ENCODE data around the gene PIK3CD.

PIK3CD gene

DNA sequence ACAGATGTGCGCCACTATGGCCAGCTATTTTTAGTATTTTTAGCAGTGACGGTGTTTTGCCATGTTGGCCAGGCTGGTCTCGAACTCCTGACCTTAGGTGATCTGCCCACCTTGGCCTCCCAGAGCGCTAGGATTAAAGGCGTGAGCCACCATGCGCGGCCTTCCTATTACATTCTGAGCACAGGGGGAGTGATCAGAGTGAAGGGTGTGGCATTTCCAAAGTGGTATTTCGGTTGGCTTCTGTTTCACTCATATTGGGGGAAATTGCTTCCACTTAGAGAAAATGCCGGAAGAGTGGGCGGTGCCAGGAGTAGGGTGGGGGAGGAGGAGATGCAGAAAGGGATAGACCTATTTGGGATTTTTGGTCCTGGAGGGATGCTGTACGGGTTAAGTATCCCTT, 4.3 kb downstream of the PIK3CD start:
- no peak for DNase-seq (ENCODE audit: low read depth)
- TF ChIP-seq, protein P1, sequence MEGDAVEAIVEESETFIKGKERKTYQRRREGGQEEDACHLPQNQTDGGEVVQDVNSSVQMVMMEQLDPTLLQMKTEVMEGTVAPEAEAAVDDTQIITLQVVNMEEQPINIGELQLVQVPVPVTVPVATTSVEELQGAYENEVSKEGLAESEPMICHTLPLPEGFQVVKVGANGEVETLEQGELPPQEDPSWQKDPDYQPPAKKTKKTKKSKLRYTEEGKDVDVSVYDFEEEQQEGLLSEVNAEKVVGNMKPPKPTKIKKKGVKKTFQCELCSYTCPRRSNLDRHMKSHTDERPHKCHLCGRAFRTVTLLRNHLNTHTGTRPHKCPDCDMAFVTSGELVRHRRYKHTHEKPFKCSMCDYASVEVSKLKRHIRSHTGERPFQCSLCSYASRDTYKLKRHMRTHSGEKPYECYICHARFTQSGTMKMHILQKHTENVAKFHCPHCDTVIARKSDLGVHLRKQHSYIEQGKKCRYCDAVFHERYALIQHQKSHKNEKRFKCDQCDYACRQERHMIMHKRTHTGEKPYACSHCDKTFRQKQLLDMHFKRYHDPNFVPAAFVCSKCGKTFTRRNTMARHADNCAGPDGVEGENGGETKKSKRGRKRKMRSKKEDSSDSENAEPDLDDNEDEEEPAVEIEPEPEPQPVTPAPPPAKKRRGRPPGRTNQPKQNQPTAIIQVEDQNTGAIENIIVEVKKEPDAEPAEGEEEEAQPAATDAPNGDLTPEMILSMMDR (IDR thresholded peaks at IDR 0.05; ENCODE audit: low read depth, low read length, missing control alignments), result no peak
- H3K4me3 ChIP-seq (ENCODE audit: low read depth, low read length), result no peak overlapping the region; the same call in 1 of the 2 replicates

DNA sequence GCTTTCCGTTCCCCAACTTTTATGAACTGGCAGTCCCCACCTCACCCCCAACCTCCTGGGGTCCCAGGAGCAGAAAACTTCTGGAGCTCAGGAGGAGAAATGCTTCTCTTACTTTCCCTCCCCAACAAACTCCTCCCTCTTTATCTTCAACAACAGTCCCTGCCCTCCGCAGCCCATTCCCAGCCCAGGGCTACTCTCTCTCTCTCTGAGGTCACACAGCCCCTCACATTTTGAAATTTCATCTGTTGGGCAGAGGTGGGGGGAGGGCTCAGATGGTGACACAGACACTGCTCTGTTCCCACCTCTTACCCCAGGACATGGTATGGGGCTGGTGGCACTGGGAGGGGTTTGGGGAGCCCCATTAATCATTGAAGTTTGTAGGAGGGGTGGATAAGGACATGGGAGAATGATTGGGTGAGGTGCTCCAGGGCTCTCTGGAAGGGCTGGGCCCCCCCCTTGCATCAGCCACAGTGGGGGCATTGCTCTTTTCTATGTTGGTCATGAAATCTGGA, 6.0 kb downstream of the PIK3CD start:
- no peak for DNase-seq (ENCODE audit: low read depth)
- no peak overlapping the region; the same call in 1 of the 2 replicates for H3K4me3 ChIP-seq (ENCODE audit: low read depth, low read length)
- TF ChIP-seq, protein P1 (IDR thresholded peaks at IDR 0.05; ENCODE audit: low read depth, low read length, missing control alignments), result no peak

DNA sequence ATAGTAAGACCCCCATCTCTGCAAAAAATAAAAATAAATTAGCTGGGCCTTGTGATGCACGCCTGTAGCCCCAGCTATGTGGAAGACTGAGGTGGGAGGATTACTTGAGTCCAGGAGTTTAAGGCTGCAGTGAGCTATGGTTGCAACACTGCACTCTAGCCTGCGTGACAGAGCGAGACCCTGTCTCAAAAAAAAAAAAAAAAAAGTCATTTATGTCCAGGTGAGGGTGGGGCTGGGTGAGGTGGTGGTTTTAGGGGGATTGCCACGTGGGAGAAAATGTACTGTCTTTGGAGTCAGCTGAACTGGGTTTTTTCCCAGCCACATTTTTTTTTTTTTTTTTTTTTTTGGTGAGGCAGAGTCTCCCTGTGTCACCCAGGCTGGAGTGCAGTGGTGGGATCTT, 6.7 kb downstream of the PIK3CD start:
- TF ChIP-seq, protein P1 (IDR thresholded peaks at IDR 0.05; ENCODE audit: low read depth, low read length, missing control alignments), result no peak
- no peak overlapping the region for H3K4me3 ChIP-seq (ENCODE audit: low read depth, low read length)
- peak; percentile 44 for DNase-seq (ENCODE audit: low read depth)

DNA sequence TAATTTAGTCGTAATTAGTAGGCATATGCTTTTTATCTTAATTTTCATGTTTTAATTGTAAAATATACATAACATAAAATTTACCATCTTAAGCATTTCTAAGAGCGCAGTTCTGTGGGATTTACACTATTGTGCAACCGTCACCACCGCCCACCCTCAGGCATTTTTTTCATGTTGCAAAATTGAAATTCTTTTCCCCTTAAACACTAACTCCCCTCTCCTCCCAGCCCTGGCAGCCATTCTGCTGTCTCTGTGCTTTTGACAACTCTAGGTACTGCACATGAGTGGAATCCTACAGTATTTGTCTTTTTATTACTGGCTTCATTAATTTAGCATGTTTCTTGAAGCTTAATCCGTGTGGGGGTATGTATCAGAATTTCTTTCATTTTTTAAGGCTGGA, 7.8 kb downstream of the PIK3CD start:
- no peak for DNase-seq (ENCODE audit: low read depth)
- no peak overlapping the region for H3K4me3 ChIP-seq (ENCODE audit: low read depth, low read length)
- TF ChIP-seq, protein P1 (IDR thresholded peaks at IDR 0.05; ENCODE audit: low read depth, low read length, missing control alignments), result no peak

DNA sequence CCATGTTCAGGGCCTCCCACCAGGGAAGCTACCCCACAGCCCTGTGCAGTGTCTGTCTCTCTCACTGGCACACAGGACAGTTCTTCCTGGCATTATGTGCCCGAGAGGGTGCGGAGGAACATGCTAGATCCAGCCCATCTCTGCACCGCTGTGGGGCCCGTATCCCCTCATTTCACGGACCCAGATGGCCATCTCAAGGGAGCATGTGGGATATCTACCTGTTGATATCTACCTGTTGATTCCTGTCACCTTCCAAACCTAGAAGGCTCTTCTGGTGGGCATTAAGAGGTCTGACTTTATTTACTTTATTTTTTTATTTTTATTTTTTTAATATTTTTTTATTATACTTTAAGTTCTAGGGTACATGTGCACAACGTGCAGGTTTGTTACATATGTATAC, 11.7 kb downstream of the PIK3CD start:
- no peak overlapping the region for H3K4me3 ChIP-seq (ENCODE audit: low read depth, low read length)
- TF ChIP-seq, protein P1 (IDR thresholded peaks at IDR 0.05; ENCODE audit: low read depth, low read length, missing control alignments), result no peak
- no peak for DNase-seq (ENCODE audit: low read depth)

DNA sequence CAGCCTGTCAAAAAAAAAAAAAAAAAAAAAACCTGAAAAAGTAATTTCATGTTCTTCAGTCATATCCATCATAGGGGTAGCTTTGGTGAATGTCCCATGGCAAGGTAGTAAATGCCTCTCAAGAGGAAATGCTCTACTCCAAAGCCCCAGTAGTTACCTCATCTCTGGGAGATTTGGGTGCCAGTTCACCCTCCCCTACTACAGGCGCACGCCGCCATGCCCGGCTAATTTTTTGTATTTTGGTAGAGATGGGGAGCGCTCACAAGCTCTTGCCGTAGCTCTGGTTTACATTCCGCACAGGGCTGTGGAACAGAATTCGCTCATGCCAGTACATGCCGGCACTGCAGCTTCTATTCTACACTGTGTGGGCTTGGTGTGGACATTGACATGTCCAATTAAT, 13.7 kb downstream of the PIK3CD start:
- DNase-seq (ENCODE audit: low read depth), result no peak
- TF ChIP-seq, protein P1 (IDR thresholded peaks at IDR 0.05; ENCODE audit: low read depth, low read length, missing control alignments), result no peak
- no peak overlapping the region for H3K4me3 ChIP-seq (ENCODE audit: low read depth, low read length)

DNA sequence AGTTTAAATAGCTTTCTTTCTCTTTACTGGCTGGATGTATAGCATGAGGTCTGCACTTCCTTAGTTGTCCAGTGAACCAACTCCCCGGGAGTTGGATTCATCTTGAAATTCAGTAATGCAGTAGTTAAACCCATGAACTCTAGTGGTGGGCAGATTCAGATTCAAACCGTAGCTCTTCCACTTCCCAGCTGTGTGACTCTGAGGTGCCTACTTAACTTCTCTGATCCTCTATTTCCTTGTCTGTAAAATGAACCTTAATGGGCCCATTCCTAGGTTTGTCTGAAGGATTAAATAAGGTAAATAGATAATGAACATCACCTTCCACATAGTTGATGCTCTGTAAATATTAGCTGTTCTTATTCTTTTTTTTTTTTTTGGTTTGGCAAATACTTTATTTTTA, 16.5 kb downstream of the PIK3CD start:
- no peak for DNase-seq (ENCODE audit: low read depth)
- TF ChIP-seq, protein P1 (IDR thresholded peaks at IDR 0.05; ENCODE audit: low read depth, low read length, missing control alignments), result no peak
- H3K4me3 ChIP-seq (ENCODE audit: low read depth, low read length), result no peak overlapping the region
